Anterior cingulate cortex (tissue), 58 donors: ENCODE data around the gene TRIM27.
"Not testable (repeated sequence)": the region's sequence is repeated elsewhere in the genome, so short reads cannot be mapped to it uniquely, and the experiment has no call there.

ENCODE experiments used
- DNase-seq, 58 donors: peaks; one replicate each; lab custom pipeline; 2025; lab: John Stamatoyannopoulos, UW

TRIM27 gene, protein sequence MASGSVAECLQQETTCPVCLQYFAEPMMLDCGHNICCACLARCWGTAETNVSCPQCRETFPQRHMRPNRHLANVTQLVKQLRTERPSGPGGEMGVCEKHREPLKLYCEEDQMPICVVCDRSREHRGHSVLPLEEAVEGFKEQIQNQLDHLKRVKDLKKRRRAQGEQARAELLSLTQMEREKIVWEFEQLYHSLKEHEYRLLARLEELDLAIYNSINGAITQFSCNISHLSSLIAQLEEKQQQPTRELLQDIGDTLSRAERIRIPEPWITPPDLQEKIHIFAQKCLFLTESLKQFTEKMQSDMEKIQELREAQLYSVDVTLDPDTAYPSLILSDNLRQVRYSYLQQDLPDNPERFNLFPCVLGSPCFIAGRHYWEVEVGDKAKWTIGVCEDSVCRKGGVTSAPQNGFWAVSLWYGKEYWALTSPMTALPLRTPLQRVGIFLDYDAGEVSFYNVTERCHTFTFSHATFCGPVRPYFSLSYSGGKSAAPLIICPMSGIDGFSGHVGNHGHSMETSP

GRCh38 chr6:28923318-28924102, at the start of gene TRIM27:
TRIM27 (minus strand) TSS chr6:28923985; CDS start chr6:28923632, 353 bp downstream.
- DNase-seq: peak; percentile 18 to 90 (median 82)

GRCh38 chr6:28970056-28970455, 46.3 kb upstream of the TRIM27 start:
- DNase-seq: not testable (repeated sequence)

DNA sequence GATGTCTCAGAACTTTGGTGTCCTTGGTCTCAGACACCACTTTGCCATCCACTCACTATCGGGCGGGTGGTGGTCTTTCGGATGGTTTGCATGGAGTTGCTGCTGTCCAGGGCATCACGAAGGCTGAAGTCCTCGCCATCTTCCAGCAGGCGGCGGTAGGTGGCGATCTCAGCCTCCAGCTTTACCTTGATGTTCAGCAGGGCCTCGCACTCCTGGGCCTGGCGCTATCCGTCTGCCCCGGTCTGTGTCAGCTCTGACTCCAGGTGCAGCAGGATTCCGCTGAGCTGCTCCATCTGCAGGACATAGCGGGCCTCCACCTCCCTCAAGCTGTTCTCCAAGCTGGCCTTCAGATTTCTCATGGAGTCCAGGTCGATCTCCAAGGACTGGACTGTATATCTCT, 45.3 kb upstream of the TRIM27 start:
- no peak for DNase-seq

DNA sequence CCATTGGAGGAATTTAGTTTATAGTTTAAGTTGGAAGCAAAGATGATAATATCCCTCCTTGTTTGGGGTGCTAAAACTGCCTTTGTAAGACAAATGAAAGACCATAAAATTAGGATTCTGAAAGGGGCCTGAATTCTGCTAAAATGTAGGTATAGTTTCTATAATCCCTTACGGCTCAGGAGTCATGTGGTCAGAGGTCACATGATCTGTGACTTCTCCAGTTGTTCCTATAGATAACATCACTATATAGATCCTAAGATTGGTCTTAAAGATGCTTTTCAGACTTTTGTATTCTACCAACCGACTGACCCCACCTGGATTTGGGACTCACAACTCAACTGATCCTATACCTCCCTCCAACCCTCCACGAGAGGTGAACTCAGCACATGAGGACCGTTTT, 44.7 kb upstream of the TRIM27 start:
- DNase-seq: no peak

GRCh38 chr6:28965706-28966105, 41.9 kb upstream of the TRIM27 start:
- DNase-seq: no peak

DNA sequence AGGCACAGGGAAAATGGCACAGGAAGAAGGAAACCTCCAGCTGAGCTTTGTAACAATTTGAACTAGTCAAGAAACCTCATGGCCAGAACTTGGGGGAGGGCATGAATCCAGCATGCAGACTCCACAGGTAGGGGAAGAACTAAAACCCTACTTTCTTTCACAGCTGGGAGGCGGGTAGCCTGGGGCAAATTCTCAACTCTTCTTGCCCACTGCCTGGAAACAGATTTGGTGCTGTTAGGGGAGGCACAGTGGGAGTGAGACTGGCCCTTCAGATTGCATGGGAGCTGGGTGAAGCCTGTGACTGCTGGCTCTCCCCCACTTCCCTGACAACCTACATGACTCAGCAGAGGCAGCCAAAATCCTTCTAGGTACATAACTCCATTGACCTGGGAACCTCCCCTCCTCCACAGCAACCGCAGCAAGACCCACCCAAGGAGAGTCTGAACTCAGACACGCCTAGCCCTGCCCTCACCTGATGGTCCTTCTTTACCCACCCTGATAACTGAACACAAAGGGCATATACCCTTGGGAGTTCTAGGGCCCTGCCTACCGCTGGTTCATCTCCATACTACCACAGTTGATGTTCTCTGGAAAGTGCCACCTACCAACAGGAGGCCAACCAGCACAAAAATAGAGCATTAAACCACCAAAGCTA, 37.2 kb upstream of the TRIM27 start:
- peak in 2 of 58 donors; percentile 4 to 21 for DNase-seq

DNA sequence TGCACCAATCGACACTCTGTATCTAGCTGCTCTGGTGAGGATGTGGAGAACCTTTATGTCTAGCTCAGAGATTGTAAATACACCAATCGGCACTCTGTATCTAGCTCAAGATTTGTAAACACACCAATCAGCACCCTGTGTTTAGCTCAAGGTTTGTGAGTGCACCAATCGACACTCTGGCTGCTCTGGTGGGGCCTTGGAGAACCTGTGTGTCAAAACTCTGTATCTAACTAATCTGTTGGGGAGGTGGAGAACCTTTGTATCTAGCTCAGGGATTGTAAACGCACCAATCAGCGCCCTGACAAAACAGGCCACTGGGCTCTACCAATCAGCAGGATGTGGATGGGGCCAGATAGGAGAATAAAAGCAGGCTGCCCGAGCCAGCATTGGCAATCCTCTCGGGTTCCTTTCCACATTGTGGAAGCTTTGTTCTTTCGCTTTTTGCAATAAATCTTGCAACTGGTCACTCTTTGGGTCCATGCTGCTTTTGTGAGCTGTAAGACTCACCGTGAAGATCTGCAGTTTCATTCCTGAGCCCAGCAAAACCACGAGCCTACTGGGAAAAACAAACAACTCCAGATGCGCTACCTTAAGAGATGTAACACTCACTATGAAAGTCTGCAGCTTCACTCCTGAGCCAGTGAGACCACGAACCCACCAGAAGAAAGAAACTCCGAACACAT, 34.9 kb upstream of the TRIM27 start:
- DNase-seq: not testable (repeated sequence)

DNA sequence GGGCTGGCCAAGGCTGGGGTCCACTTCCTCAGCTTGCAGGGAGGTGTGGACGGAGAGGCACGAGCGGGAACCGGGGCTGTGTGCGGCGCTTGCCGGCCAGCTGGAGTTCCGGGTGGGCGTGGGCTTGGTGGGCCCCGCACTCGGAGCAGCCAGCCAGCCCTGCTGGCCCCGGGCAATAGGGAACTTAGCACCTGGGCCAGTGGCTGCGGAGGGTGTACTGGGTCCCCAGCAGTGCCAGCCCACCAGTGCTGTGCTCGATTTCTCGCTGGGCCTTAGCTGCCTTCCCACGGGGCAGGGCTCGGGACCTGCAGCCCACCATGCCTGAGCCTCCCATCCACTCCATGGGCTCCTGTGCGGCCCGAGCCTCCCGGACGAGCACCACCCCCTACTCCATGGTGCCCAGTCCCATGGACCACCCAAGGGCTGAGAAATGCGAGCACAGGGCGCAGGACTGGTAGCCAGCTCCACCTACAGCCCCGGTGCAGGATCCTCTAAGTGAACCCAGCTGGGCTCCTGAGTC, 34.1 kb upstream of the TRIM27 start:
- DNase-seq: not testable (repeated sequence)

- no peak for DNase-seq
Measured at GRCh38 chr6:28956331-28956730, 32.5 kb upstream of the TRIM27 start.

- peak in 1 of 58 donors; percentile 24 for DNase-seq
Measured at GRCh38 chr6:28953585-28954258, 29.9 kb upstream of the TRIM27 start.

DNA sequence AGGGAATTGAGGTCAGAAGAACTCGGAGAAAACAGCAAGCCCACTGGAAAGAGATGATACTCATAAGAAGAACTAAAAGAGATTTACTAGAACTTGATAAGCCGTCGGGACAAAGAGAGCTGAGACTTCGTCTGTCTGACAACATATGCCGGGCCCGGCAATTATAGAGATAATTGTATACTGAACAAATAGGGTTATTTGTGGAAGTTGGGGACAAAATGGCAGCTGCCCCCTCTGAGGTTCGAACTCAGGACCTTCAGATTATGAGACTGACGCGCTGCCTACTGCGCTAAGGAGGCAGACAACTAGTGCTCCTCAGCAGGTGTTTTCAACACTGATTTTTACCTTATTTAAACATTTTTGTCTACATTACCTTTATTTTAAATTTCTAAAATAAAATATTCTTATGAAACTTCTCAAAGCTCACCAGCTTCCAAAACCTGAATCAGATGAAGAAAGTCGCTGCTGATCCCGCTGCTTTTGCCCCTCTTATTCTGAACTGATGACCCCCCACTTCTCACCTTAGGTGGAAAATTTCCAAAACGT, 29.3 kb upstream of the TRIM27 start:
- peak in 29 of 58 donors; percentile 1 to 45 (median 15) for DNase-seq

GRCh38 chr6:28949656-28950195, 25.9 kb upstream of the TRIM27 start:
- DNase-seq: not testable (repeated sequence)

GRCh38 chr6:28948782-28949486, 25.1 kb upstream of the TRIM27 start:
- no peak for DNase-seq

GRCh38 chr6:28947831-28948270, 24.1 kb upstream of the TRIM27 start:
- DNase-seq: no peak

DNA sequence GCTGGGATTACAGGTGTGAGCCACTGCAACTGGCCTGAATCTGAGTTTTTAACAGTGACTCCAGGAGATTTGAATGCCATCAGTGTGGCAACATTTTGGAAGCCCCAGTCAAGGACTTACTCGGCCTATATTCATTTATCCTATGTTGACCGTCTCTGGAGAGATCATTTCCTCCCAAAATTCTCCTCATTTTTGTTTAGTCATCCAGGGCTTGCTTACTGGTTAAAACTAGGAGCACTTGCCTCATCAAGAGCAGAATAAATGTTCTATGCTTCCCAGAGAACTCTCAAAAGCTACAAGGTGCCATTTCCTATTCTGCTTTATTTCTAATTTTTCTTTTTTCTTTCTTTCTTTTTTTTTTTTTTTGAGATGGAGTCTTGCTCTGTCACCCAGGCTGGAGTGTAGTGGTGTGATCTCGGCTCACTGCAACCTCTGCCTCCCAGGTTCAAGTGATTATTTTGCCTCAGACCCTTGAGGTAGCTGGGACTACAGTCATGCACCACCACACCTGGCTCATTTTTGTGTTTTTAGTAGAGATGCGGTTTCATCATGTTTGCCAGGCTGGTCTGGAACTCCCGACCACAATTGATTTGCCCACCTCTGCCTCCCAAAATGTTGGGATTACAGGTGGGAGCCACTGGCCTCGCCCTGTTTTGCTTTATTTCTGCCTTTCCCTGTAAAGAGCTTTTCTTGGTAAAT, 23.4 kb upstream of the TRIM27 start:
- DNase-seq: no peak

DNA sequence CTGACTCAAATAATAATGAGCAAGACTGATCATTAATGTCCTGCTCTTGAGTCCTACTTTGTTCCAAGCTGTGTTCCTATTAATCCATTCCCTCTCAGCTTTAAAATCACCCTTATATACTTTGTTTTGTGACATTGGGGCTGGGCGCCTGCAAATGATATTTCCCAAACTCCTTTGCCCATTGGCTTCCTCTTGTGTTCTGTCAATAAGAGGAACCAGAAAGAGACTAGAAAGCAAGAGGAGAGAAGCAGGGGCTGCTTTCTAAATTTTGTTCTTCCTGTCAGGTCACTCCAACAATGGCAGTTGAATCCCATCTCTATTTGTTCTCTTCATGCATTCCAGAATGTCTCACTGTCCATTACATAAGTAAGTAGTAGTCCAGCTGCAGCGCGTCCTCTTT, 21.6 kb upstream of the TRIM27 start:
- DNase-seq: no peak

DNA sequence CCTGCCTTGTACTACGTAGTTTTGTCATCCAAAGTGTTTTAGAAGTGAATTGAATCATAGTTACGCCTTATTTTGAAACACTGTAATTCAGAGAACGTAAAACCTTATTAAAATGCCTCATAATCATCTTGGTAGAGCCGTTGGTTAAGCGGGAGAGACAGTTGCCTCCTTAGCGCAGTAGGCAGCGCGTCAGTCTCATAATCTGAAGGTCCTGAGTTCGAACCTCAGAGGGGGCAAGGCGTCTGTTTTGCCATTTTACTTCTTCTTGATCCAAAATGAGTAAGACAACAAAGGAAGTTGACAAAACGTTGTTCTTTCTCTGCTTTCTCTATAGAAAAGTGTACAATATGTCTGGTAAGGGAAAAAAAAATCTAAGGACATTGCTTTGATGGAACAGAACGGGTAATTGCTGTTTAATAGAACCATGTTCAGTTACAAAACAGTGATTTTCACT, 20.7 kb upstream of the TRIM27 start:
- DNase-seq: peak in 46 of 58 donors; percentile 8 to 75 (median 38)
